ENCODE results near the gene MYL3.
"Not testable (repeated sequence)": the region's sequence is repeated elsewhere in the genome, so short reads cannot be mapped to it uniquely, and the experiment has no call there.

The MYL3 gene

GRCh38 chr3:46824211-46824970 lies 38.9 kb downstream of the MYL3 start:
- no peak for DNase-seq (ENCODE audit: low spot score)

GRCh38 chr3:46823314-46823713 lies 39.9 kb downstream of the MYL3 start:
- not testable (repeated sequence) for DNase-seq (ENCODE audit: low spot score)

GRCh38 chr3:46821553-46821952 lies 41.7 kb downstream of the MYL3 start:
- no peak for DNase-seq (ENCODE audit: low spot score)

GRCh38 chr3:46820852-46821251 lies 42.4 kb downstream of the MYL3 start:
- no peak for DNase-seq (ENCODE audit: low spot score)

GRCh38 chr3:46812237-46812791 lies 50.9 kb downstream of the MYL3 start:
- DNase-seq (ENCODE audit: low spot score) = peak; percentile 40

GRCh38 chr3:46811615-46812236 lies 51.5 kb downstream of the MYL3 start:
- no peak for DNase-seq (ENCODE audit: low spot score)

- not testable (repeated sequence) for DNase-seq (ENCODE audit: low spot score)
These were observed 54.5 kb downstream of the MYL3 start for GRCh38 chr3:46808766-46809165.

All from COLO829 (cell line).